Nephron (organoid): ENCODE data around the gene RTP2.

Source experiments
- H3K27ac Mint-ChIP-seq, 3 experiments: 2 replicates each; pipeline ENCODE4 v1.8.0; 2020; ENCODE audit warnings: mixed read lengths in 3 of 3, mild to moderate bottlenecking in 2 of 3, moderate library complexity in 1 of 3
- H3K27me3 Mint-ChIP-seq: 2 replicates; pipeline ENCODE4 v1.8.0; 2021; ENCODE audit warnings: low read depth, mild to moderate bottlenecking, moderate library complexity, mixed read lengths
- H3K36me3 Mint-ChIP-seq: 2 replicates; pipeline ENCODE4 v1.8.0; 2020; ENCODE audit warnings: low read depth, mixed read lengths
- H3K4me1 Mint-ChIP-seq: 2 replicates; pipeline ENCODE4 v1.8.0; 2020; ENCODE audit warnings: mixed read lengths
- H3K4me3 Mint-ChIP-seq, 3 experiments: 2 replicates each; pipeline ENCODE4 v1.8.0; 2020; ENCODE audit warnings: mild to moderate bottlenecking in 3 of 3, mixed read lengths in 3 of 3, moderate library complexity in 2 of 3
- H3K9me3 Mint-ChIP-seq: 2 replicates; pipeline ENCODE4 v1.8.0; 2020; ENCODE audit warnings: mixed read lengths
- CTCF ChIP-seq, 3 experiments: fragments of 200-600 bp; sonication (generic); IDR thresholded peaks; one replicate each; pipeline ENCODE4 v1.5.0; 2021; ENCODE audit warnings: antibody characterized with exemption in 3 of 3; ENCODE audit not compliant: unreplicated experiment in 3 of 3

Gene RTP2

GRCh38 chr3:187714404-187714979 is 12.1 kb upstream of the RTP2 start:
- peak; percentile 89 to 93 (median 92) for TF ChIP-seq CTCF (IDR thresholded peaks at IDR 0.05; ENCODE audit: unreplicated experiment in 3 of 3)
- Mint-ChIP-seq H3K4me3 (no peak overlapping the region), H3K4me1 (peaks cover 11% of the 10 kb centered on the region), H3K9me3 (no peaks in the 10 kb centered on the region), H3K36me3 (no peaks in the 10 kb centered on the region), H3K27ac (no peak overlapping the region), H3K27me3 (peaks cover 4% of the 10 kb centered on the region)

GRCh38 chr3:187713504-187713903 is 11.1 kb upstream of the RTP2 start:
- H3K36me3 Mint-ChIP-seq = no peaks in the 10 kb centered on the region
- peaks cover 8% of the 10 kb centered on the region for H3K4me1 Mint-ChIP-seq
- peaks cover 4% of the 10 kb centered on the region for H3K27me3 Mint-ChIP-seq
- no peaks in the 10 kb centered on the region for H3K9me3 Mint-ChIP-seq
- H3K4me3 Mint-ChIP-seq = no peak overlapping the region
- no peak for TF ChIP-seq CTCF (IDR thresholded peaks at IDR 0.05; ENCODE audit: unreplicated experiment in 3 of 3)
- H3K27ac Mint-ChIP-seq = no peak overlapping the region

- Mint-ChIP-seq H3K27ac (no peak overlapping the region), H3K36me3 (no peaks in the 10 kb centered on the region), H3K27me3 (peaks cover 3% of the 10 kb centered on the region), H3K4me3 (no peak overlapping the region), H3K4me1 (no peaks in the 10 kb centered on the region), H3K9me3 (no peaks in the 10 kb centered on the region)
- no peak for TF ChIP-seq CTCF (IDR thresholded peaks at IDR 0.05; ENCODE audit: unreplicated experiment in 3 of 3)
Measured at GRCh38 chr3:187709155-187709554, 6.8 kb upstream of the RTP2 start.

GRCh38 chr3:187708696-187709095 is 6.3 kb upstream of the RTP2 start:
- H3K27me3 Mint-ChIP-seq = peaks cover 3% of the 10 kb centered on the region
- no peaks in the 10 kb centered on the region for H3K9me3 Mint-ChIP-seq
- no peak for TF ChIP-seq CTCF (IDR thresholded peaks at IDR 0.05; ENCODE audit: unreplicated experiment in 3 of 3)
- no peak overlapping the region for H3K4me3 Mint-ChIP-seq
- no peak overlapping the region for H3K27ac Mint-ChIP-seq
- no peaks in the 10 kb centered on the region for H3K4me1 Mint-ChIP-seq
- no peaks in the 10 kb centered on the region for H3K36me3 Mint-ChIP-seq

- no peak overlapping the region for H3K4me3 Mint-ChIP-seq
- no peaks in the 10 kb centered on the region for H3K36me3 Mint-ChIP-seq
- no peak for TF ChIP-seq CTCF (IDR thresholded peaks at IDR 0.05; ENCODE audit: unreplicated experiment in 3 of 3)
- H3K27ac Mint-ChIP-seq = no peak overlapping the region
- no peaks in the 10 kb centered on the region for H3K4me1 Mint-ChIP-seq
- H3K27me3 Mint-ChIP-seq = peaks cover 3% of the 10 kb centered on the region
- no peaks in the 10 kb centered on the region for H3K9me3 Mint-ChIP-seq
Measured at GRCh38 chr3:187706971-187707370, 4.6 kb upstream of the RTP2 start.

GRCh38 chr3:187705164-187705563 is 2.8 kb upstream of the RTP2 start:
- no peak overlapping the region for H3K4me3 Mint-ChIP-seq
- H3K27ac Mint-ChIP-seq = no peak overlapping the region
- no peaks in the 10 kb centered on the region for H3K9me3 Mint-ChIP-seq
- TF ChIP-seq CTCF (IDR thresholded peaks at IDR 0.05; ENCODE audit: unreplicated experiment in 3 of 3) = no peak
- H3K4me1 Mint-ChIP-seq = no peaks in the 10 kb centered on the region
- H3K36me3 Mint-ChIP-seq = no peaks in the 10 kb centered on the region
- H3K27me3 Mint-ChIP-seq = peaks cover 7% of the 10 kb centered on the region
